Pons (tissue), 1 donor: ENCODE results near the gene NIPSNAP2.
A peak's percentile ranks its signal among the peaks of the same experiment; 100 is the strongest.
"Not testable (repeated sequence)": the region's sequence is repeated elsewhere in the genome, so short reads cannot be mapped to it uniquely, and the experiment has no call there.

ENCODE experiments used
- DNase-seq: peaks from one replicate; pipeline ENCODE4 v3.0.0-alpha.2; 2016; ENCODE audit warnings: low spot score

The NIPSNAP2 gene

GRCh38 chr7:55975988-55976633 lies 11.7 kb downstream of the NIPSNAP2 start:
- DNase-seq, result no peak

DNA sequence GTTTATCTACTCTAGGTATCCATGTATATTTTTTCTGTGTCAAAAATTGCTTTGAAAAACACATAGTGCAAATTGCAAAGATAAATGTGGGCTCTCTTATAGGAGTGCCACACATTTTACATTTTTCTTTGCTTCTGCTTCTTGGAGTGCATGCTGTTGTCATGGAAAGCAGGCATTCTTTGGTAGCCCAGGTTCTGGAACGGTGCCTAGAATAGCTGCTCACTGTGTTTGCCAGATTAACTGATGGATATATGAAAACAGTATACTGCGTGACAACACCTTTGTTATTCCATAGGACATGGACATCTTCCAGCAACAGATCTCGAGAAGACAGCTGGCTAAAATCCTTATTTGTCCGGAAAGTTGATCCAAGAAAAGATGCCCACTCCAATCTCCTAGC lies 13.4 kb downstream of the NIPSNAP2 start:
- peak; percentile 46 for DNase-seq

DNA sequence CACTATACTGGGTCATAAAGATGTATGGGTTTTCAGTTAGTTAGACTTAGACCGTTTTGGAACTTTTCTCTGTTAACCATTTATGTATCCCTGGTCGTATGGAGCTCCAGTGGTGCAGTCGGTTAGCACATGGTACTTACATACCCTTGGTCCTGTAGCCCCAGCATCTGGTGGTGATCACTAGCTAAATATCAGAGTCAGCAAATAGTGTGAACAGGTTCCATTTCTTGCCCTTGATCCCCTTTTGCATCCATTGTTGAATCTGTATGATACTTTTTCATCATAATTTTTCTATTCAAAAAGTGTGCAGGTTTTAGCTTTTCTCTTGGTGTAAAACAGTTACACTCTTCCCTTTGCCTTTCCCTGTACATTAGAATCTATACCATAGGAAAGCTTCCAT lies 15.9 kb downstream of the NIPSNAP2 start:
- DNase-seq, result no peak

- no peak for DNase-seq
These were observed 19.2 kb downstream of the NIPSNAP2 start for GRCh38 chr7:55983537-55983936.

DNA sequence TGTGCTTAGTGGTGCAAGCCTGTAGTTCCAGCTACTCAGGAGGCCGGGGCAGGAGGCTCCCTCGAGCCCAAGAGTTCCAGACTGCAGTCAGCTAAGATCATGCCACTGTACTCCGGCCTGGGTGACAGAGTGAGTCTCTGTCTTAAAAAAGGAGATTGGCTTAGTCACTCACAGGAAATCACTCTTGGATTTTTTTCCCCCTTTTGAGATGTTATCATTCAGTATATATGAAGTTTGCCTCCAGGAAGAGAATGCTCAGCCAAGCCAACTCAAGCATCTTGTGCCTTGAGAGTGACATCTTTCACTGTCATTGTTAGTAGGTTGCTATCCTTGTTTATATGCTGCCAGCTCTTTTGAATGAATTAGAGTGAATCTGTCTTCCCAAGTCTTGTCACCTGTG lies 28.0 kb downstream of the NIPSNAP2 start:
- DNase-seq, result no peak

DNA sequence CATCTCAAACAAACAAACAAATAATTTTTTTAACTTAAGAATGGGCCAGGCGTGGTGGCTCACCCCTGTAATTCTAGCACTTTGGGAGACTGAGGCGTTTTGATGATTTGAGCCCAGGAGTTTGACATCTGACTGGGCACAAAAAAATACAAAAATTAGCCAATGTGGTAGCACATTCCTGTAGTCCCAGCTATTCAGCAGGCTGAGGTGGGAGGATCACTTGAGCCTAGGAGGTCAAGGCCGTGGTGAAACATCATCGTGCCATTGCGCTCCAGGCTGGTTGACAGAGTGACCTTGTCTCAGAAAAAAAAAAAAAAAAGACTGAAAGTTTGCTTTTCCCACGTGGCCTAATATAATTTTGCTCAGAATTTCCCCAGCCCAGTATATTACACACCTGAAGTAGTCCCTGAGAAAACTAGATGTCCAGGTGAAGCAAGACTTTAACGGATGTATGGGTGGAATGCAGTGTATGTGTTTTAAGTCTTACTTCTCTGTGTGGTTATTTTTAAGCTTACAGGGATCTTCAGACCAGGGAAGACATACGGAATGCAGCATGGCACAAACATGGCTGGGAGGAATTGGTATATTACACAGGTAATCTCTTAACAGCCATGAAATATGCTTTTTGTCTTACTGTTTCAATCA lies 32.6 kb downstream of the NIPSNAP2 start:
- no peak for DNase-seq

- no peak for DNase-seq
These were observed 39.4 kb downstream of the NIPSNAP2 start for GRCh38 chr7:56003749-56004148.

DNA sequence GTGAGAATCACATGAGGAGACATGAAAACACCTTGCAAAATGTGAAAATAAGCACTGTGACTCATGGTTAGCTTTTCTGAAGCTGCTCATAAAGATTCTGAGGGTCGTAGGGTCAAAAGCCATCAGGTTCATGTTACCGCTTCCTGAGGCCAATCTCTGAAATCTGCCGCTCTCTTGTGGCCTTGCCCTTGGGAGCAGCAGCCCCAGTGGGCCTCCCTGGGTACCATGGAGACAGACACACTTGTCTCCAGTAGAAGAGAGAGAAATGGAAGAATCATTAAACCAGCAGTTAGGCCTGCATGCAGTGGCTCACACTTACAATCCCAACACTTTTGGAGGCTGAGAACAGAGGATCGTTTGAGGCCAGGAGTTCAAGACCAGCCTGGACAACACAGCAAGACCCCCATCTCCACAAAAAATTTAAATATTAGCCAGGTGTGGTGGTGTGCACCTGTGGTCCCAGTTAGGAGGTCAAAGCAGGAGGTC lies 42.8 kb downstream of the NIPSNAP2 start:
- no peak for DNase-seq

DNA sequence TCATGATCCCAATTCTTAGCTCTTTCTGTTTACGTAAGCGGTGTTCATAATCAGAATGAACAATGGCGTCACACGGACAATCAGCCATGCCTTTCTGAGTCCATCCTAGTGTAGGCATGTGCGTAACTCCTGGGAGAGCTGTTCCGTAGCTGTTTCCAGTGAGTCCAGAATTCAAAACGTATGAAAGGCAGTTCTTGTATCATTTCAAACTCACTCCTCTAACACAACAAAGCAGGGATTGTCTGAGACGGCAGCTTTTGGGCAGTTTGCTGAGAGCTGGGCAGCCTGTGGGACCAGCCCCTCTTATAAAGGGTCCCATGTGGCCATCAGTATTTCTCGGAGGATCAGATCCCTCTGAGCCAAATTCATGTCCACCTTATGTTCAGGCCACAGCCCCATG lies 43.5 kb downstream of the NIPSNAP2 start:
- DNase-seq, result peak; percentile 93

DNA sequence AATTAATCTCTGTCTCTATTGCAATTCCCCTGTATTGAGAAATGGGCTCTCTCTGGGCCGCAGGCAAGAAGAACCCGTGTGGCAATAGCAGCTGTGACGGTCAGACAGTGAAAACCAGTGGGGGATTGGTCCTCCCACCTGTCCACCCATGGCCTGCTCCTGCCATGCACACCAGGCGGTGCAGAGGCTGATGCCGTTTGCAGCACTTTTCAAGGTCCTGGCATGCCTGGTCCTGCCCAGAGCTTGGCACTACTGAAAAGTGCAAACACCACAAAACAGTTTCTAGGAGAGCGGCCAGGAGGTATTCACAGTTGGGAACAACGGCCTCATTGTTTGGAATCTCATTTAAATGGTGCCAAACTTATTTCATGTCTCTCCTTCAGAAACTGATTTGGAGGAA lies 45.3 kb downstream of the NIPSNAP2 start:
- DNase-seq, result peak; percentile 96

GRCh38 chr7:56017015-56017414 lies 52.6 kb downstream of the NIPSNAP2 start:
- DNase-seq, result not testable (repeated sequence)

- DNase-seq, result no peak
These were observed 55.1 kb downstream of the NIPSNAP2 start for GRCh38 chr7:56019501-56019900.

DNA sequence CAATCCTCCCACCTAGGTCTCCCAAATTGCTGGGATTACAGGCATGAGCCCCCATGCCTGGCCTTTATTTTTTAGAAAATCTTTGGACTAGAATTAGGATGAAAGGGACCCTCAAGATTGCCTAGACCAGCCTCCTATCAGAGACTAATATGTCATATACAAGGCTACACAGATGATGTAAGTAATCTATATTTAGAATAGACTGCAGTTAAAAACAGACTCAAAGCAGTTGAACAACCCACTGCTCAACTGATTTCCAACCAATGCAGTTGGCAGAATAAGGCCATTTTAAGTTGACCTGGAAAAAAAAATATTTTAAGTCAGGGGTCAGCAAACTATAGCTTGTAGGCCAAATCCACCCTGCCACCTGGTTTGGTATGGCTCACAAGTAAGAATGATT lies 59.1 kb downstream of the NIPSNAP2 start:
- DNase-seq, result no peak

DNA sequence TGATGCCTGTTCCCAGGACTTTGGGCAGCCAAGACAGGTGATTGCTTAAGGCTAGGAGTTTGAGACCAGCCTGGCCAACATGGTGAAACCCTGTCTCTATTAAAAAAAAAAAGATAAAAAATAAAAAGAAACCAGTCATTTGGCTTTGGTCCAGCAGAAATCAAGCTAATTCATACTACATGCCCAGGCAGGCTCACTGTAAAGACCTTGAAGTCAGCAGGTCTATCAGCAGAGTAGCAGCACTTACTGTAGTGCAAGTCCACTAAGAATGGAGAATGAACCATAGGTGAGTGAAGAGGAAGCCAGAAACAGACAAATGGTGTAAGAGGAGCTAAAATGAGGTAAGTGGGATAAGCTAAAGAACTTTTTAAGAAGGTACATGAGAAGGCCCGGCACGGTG lies 62.2 kb downstream of the NIPSNAP2 start:
- DNase-seq, result no peak

- DNase-seq, result no peak
These were observed 64.7 kb downstream of the NIPSNAP2 start for GRCh38 chr7:56028942-56029630.

- no peak for DNase-seq
These were observed 66.0 kb downstream of the NIPSNAP2 start for GRCh38 chr7:56030340-56030739.

GRCh38 chr7:56031556-56031955 lies 67.2 kb downstream of the NIPSNAP2 start:
- DNase-seq, result not testable (repeated sequence)

- DNase-seq, result not testable (repeated sequence)
These were observed 68.2 kb downstream of the NIPSNAP2 start for GRCh38 chr7:56032578-56032977.

GRCh38 chr7:56033671-56034432 lies 69.5 kb downstream of the NIPSNAP2 start:
- DNase-seq, result peak; percentile 56

DNA sequence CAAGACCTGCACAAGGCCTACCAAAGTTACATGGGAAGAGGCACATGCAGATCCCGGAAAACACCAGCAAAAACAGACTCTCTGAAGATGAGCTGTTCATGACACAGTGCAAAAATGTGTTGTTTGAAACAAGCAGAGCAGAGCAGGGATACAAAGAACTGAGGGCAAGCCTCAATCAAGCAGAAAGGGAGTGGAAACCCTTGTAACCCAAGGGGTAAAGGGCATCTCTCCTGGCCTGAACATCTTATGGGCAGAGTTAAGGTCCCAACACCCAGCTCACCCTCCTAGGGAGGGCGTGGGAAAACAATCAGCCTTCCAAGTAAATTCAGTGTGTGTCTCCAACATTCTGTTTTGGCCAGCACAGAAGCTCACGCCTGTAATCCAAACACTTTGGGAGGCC lies 76.3 kb downstream of the NIPSNAP2 start:
- no peak for DNase-seq

- DNase-seq, result not testable (repeated sequence)
These were observed 81.4 kb downstream of the NIPSNAP2 start for GRCh38 chr7:56045758-56046157.

DNA sequence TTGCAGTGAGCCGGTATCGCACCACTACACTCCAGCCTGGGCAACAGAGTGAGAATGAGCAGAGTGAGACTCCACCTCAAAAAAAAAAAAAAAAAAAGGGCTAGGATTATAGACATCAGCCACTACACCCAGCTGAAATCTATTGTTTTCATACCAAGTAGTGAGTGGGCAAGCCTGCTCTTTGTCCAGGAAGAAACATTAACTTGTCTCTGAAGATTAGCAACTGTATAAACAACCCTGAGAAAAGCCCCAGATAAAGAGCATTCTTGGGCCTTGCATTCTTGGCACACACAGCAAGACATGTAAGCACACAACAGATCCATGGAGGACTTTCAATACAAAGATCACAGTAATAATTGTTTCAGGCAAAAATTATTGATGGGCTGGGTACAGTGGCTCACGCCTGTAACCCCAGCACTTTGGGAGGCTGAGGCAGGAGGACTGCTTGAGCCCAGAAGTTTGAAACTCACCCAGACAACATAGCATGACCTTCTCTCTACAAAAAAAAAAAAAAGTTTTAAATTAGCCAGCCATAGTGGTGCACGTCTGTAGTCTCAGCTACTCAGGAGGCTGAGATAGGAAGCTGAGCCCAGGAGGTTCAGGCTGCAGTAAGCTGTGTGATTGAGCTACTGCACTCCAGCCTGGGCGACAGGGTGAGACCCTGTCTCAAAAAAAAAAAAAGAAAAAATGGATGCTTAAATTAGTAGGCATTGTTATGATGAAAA lies 82.5 kb downstream of the NIPSNAP2 start:
- no peak for DNase-seq
